CD1c-positive myeloid dendritic cell (primary cell): ENCODE results near the gene LCN6.
"Not testable (repeated sequence)": the region's sequence is repeated elsewhere in the genome, so short reads cannot be mapped to it uniquely, and the experiment has no call there.

ENCODE experiments used
- DNase-seq: peaks from one replicate; pipeline ENCODE4 v3.0.0-alpha.2; 2016; ENCODE audit errors: extremely low spot score

Gene LCN6

DNA sequence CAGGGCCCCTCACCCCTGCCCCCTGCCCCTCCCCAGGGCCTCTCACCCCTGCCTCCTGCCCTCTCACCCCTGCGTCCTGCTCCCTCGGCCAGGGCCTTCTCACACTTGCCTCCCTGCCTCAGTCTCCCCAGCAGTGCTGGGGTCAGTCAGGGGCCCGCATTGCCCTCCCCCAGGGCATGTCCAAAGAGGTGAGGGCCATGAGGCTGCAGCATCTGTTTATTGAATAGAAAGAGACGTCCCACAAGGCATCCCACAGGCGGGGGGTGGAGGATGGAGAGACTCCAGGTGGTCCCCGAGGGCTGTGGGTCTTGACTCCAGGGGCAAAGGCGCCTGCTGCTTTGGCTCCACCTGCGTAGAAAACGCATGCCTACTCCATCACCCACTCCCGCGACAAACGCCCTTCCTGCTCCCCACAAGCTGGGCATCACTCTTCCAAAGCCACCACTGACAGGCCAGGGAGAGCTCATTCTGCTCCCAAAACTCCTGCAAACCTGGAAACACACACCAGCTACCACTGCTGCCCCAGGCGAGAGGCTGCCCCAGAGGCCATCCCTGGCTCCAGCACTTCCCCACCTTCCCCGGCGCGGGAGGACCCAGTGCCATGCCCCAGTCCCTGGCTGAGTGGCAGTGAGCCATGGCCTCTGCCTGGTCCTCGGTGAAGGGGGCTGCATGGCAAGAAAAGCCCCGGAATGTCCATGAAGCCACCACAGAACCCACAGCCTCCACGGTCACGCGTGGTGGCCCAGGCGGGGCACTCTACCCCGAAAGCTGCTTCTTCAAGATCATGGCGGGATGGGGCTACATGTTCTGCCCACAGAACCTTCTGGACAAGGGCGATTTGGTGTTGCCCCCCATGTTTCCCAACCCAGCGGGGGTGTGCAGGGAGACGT is 11.4 kb upstream of the LCN6 start:
- DNase-seq, result no peak

DNA sequence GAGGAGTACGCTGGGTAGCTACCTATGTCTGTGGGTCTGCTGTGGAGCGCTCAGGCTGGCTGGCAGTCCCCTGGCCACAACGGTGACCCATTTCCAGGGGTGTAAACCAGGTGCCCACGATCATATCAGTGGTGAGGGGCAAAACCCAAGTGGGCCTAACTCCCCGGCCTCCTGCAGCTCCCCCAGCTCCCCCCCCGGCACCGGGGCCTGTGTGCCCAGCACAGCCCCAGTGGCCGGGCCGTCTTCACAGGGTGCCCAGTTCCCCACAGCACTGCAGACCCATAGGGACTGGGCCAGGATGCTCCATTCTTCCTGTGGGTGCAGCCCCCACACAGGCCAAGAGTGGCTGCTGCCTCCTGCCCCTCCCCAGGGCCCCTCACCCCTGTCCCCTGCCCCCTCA is 10.7 kb upstream of the LCN6 start:
- DNase-seq, result no peak

DNA sequence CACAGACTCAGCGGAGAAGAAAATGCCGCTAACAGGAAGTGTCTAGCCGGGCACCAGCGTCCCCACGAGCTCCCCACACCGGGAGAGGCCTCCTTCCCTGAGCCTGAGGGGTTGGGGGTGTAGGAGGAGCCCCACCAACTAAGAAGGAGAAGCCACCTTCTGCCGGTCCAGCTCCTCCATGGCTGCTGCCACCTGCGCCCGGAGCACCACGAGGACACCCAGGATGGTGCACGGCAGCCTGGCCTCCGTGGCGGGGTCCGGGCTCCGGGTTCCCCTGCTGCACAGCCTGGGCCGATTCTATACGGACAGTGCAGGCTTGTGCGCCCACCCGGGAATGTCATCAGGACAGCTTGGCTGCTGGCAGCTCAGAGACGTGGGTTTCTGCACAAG is 9.4 kb upstream of the LCN6 start:
- DNase-seq, result no peak

DNA sequence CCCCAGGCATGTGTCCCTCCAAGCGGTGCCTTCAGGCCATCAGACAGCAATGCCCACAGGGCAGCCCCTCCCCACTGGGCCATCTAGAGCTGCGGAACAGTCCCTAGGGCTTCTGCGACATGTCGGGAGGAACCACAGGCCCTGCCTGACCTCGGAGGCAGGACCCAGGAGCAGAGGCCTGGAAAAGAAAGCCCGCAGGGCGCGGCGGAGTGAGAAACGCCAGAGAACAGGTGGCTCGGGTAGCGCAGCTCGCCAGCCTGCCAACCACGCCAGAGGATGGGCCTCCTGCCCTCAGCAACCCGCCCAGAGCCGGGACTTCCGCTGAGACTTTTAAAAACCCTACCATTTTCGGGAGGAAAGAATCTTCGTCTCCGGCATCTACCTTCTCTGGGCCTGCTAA is 9.0 kb upstream of the LCN6 start:
- DNase-seq, result no peak

DNA sequence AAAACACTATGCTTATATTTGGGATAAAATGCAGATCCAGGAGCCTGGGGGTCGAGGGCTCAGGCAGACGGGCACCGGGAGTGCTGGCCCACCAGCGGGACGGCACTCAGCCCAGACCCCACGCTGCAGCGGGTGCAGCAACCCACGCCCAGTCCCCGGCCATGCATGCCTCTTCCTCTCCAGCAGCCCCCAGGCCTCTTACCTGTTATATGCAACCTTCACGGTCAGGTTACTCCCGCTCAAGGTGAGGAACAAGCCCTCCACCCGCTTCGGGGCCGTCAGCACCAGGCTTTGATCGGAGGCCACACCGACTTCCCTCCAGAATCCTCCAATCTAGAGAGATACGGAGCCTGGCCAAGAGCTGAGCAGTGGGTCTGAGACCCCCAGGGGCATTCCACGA is 8.5 kb upstream of the LCN6 start:
- no peak for DNase-seq

DNA sequence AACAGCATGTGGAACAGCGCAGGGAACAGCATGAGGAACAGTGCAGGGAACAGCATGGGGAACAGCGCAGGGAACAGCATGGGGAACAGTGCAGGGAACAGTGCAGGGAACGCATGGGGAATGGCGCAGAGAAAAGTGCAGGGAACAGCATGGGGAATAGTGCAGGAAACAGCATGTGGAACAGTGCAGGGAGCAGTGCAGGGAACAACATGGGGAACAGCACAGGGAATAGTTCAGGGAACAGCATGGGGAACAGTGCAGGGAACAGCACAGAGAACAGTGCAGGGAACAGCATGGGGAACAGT is 7.8 kb upstream of the LCN6 start:
- no peak for DNase-seq

DNA sequence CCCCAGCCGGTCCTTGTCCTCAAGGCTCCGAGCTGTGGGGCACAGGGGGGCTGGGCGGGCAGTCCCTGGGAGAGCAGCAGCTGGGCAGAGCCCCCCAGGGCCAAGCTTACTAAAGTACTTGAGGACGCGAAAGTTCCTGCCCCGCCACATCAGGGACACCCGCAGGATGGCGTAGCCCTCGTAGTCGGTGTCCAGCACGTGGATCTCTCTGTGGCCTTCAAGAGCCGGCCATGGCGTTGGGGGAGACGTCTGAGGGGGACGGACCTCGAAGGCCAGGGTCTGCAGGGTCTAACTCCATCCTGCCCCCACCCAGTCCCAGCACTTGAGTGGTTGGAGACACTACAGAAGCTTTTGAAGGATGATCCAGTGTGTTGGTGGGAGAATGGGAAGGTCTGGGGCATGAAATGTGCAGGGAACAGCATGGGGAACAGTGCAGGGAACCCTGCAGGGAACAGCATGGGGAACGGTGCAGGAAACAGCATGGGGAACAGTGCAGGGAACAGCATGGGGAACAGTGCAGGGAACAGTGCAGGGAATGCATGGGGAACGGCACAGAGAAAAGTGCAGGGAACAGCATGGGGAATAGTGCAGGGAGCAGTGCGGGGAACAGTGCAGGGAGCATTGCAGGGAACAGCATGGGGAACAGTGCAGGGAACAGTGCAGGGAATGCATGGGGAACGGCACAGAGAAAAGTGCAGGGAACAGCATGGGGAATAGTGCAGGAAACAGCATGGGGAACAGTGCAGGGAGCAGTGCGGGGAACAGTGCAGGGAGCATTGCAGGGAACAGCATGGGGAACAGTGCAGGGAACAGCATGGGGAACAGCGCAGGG is 7.2 kb upstream of the LCN6 start:
- not testable (repeated sequence) for DNase-seq

DNA sequence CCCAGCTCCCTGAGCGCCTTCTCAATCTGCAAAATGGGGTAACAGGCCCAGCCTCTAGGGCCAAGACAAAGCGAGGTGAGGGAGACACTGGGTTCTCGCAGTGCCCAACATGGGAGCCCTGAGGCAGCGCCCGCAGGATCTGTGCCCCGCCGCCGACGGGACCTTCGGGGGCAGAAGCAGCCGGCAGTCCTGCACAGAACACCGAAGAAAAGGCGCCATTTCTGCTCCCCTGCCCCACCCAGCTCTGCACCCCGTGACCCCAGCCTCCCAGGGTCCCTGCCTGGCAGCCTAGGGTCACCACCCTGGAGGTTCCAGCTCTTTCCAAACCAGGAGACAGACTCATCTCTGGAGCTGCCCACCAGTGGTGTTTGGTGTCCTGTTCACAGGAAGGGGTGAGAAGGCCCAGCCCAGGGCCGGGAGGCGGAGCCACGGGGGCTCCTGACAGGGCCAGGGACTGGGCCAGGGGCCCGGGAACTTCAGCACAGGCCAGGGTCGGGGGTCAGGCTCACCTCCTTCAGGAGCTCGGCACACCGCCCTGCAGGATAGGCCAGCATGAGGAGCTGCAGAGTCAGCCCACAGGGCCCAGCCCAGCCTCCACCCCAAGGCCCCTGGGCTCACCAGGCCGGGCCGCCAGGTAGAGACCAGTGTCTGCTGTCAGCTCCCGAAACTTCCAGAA is 6.4 kb upstream of the LCN6 start:
- DNase-seq, result no peak

DNA sequence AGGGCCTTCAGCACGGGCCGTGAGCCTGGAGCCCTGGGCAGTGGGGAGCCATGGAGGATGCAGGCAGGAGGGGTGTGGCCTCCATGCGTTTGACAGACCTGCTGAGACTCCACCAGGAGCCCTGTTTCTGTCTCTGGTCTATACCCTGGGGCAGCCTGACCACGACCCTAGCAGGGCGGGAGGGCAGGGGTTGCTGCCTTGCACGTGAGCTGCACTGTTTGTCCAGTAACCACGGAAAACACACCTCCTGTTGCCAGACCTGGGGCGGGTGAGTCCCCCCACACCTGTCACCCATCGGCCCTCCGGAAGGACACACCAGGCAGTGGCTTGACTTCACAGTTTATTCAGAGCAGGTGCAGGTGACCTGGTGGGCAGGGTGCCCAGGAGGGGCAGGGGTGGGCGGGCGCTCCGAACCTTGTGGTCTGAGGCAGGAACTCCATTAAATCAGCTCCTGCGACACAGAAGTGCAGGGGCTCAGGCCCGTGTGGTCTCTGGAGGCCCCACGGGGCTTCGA is 5.8 kb upstream of the LCN6 start:
- no peak for DNase-seq

DNA sequence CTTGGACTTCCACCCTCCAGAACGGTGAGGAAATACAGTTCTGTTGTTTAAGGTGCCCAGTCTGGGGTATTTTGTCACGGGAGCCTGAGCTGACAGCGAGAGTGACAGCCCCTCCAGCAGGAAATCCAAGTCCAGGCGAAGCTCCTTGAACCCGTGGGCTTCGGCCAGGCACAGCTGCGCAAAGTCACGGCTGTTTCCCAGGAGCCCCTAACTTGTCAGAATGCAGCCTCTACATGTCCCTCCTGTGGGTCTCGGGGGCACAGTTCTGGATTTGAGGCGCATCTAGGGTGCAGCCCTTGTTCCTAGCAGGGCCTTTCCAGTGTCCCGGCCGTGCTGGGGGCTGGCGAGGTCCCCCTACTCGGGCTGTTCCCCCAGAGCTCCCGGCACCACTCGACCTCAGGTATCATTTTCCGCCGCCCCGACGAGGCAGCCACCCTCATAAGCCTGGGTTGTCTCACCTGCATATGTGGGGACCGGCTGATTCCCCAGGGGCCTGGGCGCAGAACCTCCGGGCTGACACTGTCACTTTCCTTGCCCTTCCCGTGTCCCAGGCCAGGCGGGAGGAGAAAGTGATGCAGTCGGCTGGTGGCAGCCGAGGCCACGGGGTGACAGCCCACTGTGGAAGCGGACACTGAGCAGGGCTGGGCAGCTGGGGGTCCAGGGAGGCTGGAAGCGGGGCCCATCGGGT is 5.2 kb upstream of the LCN6 start:
- no peak for DNase-seq

DNA sequence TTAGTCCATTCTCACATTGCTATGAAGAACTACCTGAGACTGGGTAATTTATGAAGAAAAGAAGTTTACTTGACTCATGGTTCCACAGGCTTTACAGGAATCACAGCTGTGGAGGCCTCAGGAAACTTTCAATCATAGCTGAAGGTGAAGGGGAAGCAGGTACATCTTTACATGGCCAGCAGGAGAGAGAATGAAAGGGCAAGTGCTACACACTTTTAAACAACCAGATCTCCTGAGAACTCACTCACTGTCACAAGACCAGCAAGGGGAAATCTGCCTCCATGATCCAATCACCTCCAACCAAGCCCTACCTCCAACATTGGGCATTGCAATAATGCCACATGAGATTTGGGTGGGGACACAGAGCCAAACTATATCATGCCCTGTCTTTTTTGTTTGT is 3.5 kb upstream of the LCN6 start:
- DNase-seq, result no peak

DNA sequence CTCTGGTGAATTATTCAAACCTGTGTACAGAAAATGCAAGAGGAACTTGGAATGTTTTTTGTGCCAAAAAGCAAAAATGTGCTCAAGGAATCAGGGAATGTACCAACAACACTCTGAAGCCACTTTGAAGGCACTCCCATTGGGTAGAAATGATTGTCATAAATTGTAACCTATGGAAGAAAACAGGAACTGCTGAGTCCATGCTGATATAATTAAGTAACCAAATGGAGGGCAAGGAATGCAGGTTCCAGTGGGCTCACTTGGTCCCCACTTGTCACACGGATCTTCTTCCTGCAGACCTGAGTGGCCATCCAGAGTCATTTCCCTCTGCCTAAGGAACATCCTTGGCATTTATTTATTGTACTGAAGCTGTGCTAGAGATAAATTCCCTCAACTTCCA is 2.9 kb upstream of the LCN6 start:
- DNase-seq, result no peak

DNA sequence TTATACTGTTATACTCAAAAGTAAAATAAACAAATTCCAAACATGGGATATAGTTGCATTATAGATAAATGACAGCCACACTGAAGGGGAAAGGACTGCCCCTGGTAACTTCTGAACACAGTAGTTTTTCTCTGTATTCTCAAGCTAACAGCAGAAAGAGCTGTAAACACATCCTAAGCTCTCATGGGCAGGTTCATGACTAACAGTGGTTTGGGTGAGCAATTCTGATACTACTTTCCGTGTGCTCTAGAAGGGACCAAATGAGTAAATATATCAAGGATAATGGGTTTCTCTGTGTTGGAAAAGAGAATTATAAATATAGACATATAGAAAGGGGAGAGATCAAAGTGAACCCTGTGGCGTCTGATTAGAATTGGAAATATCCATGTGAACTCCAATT is 2.2 kb upstream of the LCN6 start:
- no peak for DNase-seq

DNA sequence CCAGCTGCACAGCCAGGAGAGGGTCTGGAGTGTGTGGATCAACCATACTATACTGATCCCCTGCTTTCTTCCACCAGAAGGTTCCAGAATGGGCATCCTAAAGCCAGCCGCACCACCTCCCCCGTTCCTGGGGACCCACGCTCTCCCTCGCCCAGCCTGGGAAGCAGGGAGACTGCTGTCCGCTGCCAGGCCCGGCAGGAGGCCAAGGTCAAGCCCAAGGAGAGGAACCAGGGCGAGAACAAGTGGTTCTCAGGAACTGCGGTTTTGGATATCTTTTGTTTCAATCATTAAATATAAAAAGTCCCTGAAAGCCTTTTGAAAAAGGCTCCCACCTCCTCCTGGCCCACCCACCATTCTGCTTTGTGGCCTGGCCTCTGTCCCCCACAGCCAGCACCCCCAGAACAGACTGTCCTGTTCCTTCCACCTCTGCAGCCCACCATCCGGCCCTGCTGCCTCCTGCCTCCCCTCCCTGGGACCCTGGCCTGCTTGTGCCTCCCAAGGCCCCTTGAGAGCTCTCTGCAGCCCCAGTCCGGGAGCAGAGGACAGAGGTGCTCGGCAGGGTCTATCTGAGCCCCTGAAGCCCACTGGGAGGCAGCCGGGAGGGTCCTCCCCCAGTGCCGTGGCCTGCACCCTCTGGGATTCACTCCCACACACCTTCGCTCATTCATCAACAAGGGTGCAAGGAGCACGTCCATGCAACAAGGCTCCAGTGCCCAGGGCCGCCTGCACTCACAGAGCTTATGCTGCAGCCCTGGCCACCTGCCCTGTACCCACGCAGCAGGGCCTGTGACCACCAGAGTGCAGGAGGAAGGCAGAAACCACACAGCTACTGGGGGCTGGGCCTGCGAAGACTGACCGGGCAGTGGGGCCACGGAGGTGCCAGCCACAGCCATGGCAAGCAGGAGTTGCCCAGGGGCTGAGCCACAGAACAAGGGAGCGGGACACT is 614 bp upstream of the LCN6 start:
- DNase-seq, result no peak

DNA sequence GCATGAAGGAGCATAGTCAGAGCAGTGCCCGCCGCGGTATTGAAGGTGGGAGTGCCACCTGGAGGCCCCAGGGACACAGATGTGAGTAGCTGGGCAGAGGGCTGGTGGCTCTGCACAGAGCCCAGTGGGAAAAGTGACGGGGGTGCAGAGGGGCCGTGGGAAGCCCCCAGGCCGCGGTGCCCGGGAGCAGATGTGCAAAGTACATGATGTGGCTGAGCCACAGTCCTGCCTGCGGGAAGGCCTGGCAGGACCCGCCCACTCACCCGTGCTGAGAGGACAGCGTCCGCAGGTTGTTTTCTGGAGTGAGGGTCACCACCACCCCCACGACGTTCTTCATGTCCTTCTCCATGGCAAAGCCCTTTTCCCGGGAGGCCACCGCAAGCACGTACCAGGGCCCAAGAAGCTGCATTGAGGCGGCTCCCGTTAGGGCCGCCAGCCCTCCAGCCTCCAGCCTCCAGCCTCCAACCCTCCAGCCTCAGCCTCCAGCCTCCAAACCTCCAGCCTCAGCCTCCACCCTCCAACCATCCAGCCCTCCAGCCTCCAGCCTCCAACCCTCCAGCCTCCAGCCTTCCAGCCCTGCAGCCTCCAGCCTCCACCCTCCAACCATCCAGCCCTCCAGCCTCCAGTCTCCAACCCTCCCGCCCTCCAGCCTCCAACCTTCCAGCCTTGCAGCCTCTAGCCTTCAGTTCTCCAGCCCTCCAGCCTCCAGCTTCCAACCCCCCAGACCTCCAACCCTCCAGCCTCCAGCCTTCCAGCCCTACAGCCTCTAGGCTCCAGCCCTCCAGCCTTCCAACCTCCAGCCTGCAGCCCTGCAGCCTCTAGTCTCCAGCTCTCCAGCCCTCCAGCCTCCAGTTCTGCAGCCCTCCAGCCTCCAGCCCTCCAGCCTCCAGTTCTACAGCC is 914 bp downstream of the LCN6 start:
- no peak for DNase-seq

DNA sequence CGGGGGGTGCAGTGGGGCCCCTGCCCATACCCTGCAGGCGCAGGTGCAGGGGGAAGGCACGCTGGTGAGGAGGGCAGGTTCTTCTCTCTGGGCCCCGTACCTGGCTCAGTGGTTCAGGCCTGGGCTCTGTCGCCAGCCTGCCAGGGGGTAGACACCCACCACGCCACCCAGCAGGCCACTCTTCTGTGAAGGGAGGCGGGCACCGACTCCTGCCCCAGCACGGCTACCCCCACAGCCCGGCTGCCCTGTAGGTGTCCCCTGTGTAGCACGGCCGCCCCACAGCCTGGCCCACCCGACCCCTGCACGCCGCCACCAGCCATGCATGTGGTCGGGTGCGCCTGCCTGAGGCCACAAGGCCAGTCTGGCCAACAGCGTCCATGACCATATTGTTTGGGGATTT is 1.7 kb downstream of the LCN6 start:
- no peak for DNase-seq

DNA sequence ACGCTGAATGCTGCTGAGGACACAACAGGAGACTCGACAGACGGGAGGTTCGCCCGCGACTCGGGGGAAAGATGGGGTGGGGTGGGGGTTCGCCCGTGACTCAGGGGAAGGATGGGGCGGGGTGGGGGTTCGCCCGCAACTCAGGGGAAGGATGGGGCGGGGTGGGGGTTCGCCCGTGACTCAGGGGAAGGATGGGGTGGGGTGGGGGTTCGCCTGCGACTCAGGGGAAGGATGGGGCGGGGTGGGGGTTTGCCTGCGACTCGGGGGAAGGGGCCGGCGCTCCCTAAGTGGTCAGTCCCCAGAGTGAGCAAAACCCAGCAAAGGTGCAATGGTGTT is 2.2 kb downstream of the LCN6 start:
- DNase-seq, result no peak

DNA sequence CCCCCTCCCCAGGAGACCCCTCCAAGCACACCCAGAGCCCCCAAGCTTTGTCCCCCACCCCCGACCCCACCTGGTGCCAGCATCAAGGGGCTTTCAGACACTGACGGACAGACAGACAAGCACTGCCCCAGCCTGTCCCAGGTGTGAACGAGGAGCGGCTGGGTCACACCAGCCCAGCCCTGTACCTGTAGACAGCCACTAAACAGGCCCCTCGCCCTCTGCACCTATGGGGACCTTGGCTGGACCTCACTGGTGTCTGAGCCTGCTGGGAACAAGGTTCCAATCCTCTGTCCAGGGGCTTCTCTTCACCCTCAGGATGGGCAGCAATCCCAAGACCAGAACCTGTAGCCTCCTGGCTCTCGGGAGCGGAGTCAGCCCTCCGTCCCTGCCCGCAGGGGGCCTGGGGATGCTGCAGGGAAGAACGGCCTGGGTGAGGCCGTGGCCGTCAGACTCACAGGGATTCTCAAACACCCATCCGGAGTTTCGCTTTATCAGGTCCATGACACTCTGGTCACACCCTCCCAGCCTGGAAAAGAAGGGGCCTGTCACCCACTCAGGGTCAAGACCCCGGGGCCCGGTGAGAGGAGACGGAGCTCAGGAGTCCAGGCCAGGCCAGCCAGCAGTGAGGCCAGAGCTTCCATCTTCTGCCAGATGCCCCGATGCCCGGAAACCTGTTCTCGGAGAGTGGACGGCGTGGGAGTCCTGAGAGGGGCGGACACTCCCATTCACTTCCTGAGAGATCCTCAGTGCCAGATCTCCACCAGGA is 2.8 kb downstream of the LCN6 start:
- no peak for DNase-seq

DNA sequence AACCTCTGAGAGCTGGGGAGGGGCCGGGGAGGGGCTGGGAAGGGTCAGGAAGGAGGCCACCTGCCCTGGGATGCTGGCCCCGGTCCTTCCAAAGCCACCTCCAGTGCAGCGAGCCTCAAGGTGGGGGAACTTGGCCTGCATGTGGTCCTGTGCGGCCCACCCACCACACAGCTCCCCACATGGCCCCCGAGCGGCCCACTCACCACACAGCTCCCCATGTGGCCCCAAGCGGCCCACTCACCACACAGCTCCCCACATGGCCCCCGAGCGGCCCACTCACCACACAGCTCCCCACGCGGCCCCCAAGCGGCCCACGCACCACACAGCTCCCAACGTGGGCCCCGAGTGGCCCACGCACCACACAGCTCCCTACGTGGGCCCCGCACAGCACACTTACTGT is 3.6 kb downstream of the LCN6 start:
- DNase-seq, result no peak
